ENCODE measurements around the gene PIWIL4. TPM values are rescaled to one million over a fixed set of nuclear protein-coding genes. Genes with fewer than 3 reads are reported as not detected.
"Not testable (repeated sequence)": the region's sequence is repeated elsewhere in the genome, so short reads cannot be mapped to it uniquely, and the experiment has no call there.

PIWIL4 gene
- total RNA-seq, 1 experiment from 2014 or later, result 0.20 TPM

DNA sequence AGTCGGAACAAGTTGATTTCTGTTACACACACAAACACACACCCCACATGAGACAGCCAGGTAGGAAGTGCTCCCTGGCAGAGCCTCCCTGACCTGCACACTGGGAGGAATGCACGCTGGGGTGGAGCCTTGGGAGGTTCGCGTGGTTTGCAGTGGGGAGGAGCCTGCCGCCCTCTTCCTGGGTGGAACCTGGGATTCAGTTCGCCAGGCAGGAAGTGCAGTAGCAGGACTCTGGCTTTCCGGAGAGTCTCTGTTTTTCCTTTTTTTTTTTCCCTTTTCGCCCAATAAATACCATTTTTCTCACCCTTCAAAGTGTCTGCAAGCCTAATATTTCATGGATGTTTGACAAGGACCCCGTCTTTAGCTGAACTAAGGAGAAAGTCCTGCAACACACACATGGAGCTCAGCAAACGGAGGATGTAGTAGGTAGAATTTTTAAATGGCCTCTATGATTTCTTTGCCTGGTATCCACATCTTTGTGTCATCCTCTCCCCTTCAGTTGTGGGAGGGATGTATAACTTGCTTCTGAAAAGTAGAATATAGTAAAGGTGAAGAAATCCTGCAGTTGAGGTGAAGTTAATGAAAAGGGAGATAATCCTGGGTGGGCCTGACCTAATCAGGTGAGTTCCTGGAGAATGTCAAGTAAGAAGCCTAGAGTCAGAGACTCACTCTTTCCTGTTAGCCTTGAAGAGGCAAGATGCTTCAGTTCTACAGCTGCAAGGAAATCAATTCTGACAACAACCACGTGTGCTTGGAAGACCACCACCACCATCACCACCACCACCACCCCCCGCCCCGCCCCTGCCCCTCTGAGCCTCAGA lies 72.9 kb downstream of the PIWIL4 start:
- no peak for DNase-seq
- no peaks in the 10 kb centered on the region for H3K27me3 ChIP-seq
- H3K4me3 ChIP-seq, result no peak overlapping the region
- H3K9me3 ChIP-seq, result no peaks in the 10 kb centered on the region
- H3K36me3 ChIP-seq, result no peaks in the 10 kb centered on the region

DNA sequence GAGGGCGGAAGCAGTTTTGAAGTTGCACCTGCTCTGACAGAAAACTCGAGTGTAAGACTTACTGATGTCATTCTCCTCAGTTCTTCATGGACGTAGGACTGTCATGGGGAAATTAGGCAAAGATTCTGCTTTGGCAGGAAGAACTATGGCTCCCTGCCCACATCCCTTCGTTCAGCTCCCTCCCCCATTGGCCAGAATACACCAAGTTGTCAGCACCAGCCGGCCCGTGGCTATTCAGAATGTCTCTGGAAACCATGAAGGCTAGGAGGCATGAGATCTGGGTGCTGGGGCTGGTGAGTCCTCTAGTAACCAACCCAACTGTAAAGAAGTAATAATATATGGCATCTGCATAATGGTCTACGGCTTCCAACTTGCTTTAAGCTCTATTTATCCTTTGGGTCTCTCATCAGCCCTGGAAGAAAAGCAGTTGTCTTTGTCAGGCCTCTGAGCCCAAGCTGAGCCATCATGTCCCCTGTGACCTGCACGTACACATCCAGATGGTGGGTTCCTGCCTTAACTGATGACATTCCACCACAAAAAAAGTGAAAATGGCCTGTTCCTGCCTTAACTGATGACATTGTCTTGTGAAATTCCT lies 74.1 kb downstream of the PIWIL4 start:
- Histone ChIP-seq H3K9me3 (no peaks in the 10 kb centered on the region), H3K36me3 (no peaks in the 10 kb centered on the region), H3K4me3 (no peak overlapping the region), H3K27me3 (no peaks in the 10 kb centered on the region)
- no peak for DNase-seq

DNA sequence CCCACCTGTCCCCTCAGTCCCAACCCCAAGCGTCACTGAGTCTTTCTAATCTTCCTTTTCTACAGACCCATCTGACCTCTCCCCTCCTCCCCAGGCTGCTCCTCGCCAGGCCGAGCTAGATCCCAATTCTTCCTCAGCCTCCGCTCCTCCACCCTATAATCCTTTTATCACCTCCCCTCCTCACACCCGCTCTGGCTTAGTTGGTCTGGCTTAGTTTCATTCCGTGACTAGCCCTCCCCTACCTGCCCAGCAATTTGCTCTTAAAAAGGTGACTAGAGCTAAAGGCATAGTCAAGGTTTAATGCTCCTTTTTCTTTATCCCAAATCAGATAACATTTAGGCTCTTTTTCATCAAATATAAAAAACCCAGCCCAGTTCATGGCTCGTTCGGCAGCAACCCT lies 76.0 kb downstream of the PIWIL4 start:
- H3K4me3 ChIP-seq, H3K36me3 ChIP-seq, H3K27me3 ChIP-seq, DNase-seq, H3K9me3 ChIP-seq: not testable (repeated sequence)

DNA sequence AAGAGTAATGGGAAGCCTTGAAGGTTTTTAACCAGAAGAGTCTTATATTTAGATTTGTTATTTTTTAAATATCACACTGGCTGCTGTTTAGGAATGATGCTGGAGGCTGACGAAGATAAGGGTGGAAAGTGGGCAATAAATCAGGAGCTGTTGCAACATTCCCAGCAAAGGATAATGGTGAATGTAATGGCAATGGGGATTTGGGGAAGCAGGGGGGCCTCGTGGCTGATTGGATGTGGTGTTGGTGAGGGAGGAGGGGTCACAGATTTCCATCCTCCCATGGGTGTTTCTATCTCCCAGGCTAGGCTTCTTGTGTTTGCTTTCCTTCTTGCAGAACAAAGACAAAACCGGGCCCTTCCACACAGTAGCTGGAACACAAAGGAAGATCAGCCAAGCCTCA lies 80.8 kb downstream of the PIWIL4 start:
- no peak for DNase-seq
- no peak overlapping the region for H3K4me3 ChIP-seq
- H3K9me3 ChIP-seq, result no peaks in the 10 kb centered on the region
- H3K27me3 ChIP-seq, result no peaks in the 10 kb centered on the region
- no peaks in the 10 kb centered on the region for H3K36me3 ChIP-seq

DNA sequence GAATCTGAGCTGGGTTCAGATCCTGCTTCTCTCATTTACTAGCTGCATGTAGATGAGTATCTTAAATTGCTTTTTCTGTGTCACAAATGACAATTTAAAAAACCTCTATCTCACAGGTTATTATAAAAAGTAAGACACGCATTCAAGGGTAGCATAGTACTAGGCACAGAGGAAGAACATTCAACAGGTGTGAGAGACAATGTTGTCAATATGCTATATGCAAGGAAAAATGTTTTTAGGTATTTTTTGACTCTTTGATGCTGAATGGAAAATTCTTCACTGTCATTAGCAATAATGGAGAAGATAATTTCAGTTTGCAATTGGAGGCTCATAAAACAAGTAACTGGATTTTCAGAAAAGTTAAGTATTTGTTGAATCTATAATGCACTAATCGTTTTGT lies 81.6 kb downstream of the PIWIL4 start:
- Histone ChIP-seq H3K9me3 (no peaks in the 10 kb centered on the region), H3K36me3 (no peaks in the 10 kb centered on the region), H3K27me3 (no peaks in the 10 kb centered on the region), H3K4me3 (no peak overlapping the region)
- no peak for DNase-seq

GRCh38 chr11:94649254-94649653 lies 82.1 kb downstream of the PIWIL4 start:
- Histone ChIP-seq H3K27me3 (no peaks in the 10 kb centered on the region), H3K4me3 (no peak overlapping the region), H3K9me3 (no peaks in the 10 kb centered on the region), H3K36me3 (no peaks in the 10 kb centered on the region)
- no peak for DNase-seq

DNA sequence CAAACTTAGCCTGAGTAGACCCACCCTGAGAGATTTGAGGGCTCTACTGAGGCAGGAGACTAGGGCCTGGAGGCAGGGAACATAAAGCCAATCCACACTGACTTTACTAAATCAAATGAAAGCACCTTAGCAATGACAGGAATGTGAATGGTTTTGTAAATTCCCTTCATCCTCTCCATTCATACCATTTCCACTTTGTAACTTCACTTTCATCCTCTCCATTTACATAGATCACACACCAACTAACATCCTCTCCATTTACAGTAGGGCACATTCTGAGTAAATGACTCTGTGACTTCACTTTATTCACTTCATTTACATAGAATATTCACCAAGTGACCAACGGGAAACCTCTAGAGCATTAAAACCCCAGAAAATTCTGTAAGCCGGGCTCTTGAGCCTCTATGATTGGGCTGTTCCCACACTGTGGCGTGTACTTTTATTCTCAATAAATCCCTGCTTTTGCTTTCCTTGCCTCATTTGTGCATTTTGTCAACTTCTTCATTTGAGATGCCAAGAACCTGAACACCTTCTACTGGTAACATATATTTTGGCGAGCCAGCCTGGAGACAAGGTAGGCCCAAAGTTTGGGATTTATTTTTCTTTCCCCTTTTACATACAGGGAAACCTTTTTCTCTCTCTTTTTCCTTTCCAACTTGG lies 82.9 kb downstream of the PIWIL4 start:
- H3K4me3 ChIP-seq, result no peak overlapping the region
- no peak for DNase-seq
- H3K9me3 ChIP-seq, result no peaks in the 10 kb centered on the region
- no peaks in the 10 kb centered on the region for H3K27me3 ChIP-seq
- no peaks in the 10 kb centered on the region for H3K36me3 ChIP-seq

DNA sequence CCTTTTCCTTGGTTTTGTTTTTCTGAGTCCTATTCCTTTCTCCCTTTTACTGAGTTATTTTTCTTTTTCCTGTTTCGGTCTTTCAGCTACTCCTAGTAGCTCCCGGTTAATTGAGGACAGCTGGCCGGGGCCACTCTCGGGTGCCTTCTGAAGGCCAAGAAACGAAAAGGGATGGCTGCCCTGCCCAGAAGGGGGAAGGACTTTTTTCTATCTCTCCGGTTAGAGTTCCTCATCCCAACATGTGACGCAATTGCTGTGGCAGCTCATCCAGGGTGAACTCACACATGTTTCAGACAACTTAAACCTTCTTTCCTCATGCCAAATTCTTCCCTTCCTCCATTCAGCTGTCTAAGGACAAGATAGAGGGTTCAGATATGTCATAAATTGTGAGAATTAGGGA lies 83.6 kb downstream of the PIWIL4 start:
- DNase-seq, result no peak
- H3K27me3 ChIP-seq, result no peaks in the 10 kb centered on the region
- no peak overlapping the region for H3K4me3 ChIP-seq
- no peaks in the 10 kb centered on the region for H3K9me3 ChIP-seq
- H3K36me3 ChIP-seq, result no peaks in the 10 kb centered on the region

DNA sequence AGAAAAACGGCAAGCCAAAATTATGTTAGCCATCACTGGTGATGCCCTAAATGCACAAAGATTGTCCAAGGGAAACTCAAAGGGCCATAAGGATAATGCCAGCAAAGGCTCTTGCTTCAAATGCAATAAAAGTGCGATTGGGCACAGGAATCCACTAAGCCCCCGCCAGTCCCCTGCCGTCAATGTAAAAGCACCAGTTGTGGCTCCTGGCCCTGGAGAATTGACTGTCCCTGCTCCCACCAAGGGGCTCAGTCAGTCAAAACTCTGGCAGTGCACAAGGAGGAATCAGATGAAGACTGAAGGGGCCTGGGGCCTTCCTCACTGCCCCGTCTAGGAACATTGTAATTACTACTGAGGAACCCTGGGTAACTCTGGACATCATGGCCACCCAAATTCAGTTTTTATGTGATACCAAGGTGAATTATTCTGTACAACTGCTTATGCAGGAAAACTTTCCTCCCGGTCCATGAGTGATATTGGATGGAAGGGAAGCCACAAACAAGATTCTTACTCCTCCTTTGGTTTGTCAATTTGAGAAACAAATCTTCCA lies 85.6 kb downstream of the PIWIL4 start:
- Histone ChIP-seq H3K36me3 (no peaks in the 10 kb centered on the region), H3K9me3 (no peaks in the 10 kb centered on the region), H3K27me3 (no peaks in the 10 kb centered on the region), H3K4me3 (no peak overlapping the region)
- no peak for DNase-seq

- Histone ChIP-seq H3K36me3 (no peaks in the 10 kb centered on the region), H3K9me3 (no peaks in the 10 kb centered on the region), H3K4me3 (no peak overlapping the region), H3K27me3 (no peaks in the 10 kb centered on the region)
- no peak for DNase-seq
Measured at GRCh38 chr11:94653561-94653960, 86.4 kb downstream of the PIWIL4 start.

GRCh38 chr11:94654201-94654600 lies 87.0 kb downstream of the PIWIL4 start:
- no peak overlapping the region for H3K4me3 ChIP-seq
- H3K9me3 ChIP-seq, result no peaks in the 10 kb centered on the region
- DNase-seq, result no peak
- H3K27me3 ChIP-seq, result no peaks in the 10 kb centered on the region
- no peaks in the 10 kb centered on the region for H3K36me3 ChIP-seq

DNA sequence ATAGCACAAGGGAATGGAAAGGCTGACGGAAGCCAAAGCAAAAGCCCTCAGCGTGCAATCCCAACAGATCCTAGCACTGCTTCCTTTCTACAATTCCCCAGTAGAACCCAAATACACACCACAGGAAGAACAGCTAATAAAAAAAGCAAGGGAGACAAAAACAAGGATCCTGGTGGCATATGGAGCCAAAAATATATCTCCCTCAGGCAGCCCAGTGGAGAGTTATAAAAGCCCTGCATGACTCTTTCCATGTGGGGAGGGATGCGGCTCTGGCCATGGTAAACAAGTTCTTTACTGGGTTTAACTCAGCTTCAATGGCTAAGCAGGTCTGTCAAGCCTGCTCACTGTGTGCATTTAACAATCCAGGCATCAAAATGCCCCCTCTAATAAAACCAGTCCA lies 88.1 kb downstream of the PIWIL4 start:
- no peaks in the 10 kb centered on the region for H3K36me3 ChIP-seq
- no peak overlapping the region for H3K4me3 ChIP-seq
- H3K27me3 ChIP-seq, result no peaks in the 10 kb centered on the region
- no peaks in the 10 kb centered on the region for H3K9me3 ChIP-seq
- no peak for DNase-seq

DNA sequence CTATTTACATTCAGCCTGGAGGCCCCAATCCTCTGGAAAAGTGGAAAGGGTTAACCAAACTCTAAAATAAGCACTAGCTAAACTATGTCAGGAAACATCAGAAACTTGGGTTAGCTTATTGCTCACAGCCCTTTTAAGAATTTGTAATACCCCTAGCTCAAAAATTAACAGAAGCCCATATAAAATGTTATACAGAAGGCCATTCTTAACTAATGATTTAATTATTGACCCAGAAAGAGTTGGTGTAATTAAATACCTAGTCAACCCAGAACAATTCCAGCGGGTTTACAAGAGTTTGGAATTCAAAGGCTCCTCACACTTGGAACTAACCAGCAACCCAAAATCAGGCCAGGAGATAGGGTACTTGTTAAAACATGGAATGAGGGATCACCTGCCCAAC lies 88.8 kb downstream of the PIWIL4 start:
- H3K27me3 ChIP-seq, result no peaks in the 10 kb centered on the region
- no peak for DNase-seq
- no peaks in the 10 kb centered on the region for H3K9me3 ChIP-seq
- no peak overlapping the region for H3K4me3 ChIP-seq
- H3K36me3 ChIP-seq, result no peaks in the 10 kb centered on the region

DNA sequence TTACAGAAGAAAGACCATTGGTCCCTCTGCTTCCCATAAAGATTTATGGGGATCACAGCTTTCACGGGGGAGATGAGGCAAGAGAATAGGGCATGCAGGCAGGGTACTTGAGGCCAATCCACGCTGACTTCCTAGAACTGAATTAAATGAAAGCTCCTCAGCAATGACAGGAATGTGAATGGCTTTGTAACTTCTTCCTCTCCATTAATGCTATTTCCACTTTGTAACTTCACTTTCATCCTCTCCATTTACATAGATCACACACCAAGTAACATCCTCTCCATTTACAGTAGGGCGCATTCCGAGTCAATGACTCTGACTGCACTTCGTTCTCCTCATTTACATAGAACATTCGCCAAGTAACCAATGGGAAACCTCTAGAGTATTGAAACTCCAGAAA lies 89.8 kb downstream of the PIWIL4 start:
- no peaks in the 10 kb centered on the region for H3K27me3 ChIP-seq
- H3K9me3 ChIP-seq, result no peaks in the 10 kb centered on the region
- H3K4me3 ChIP-seq, result no peak overlapping the region
- H3K36me3 ChIP-seq, result no peaks in the 10 kb centered on the region
- no peak for DNase-seq

- no peak for DNase-seq
- no peaks in the 10 kb centered on the region for H3K9me3 ChIP-seq
- H3K4me3 ChIP-seq, result no peak overlapping the region
- no peaks in the 10 kb centered on the region for H3K36me3 ChIP-seq
- no peaks in the 10 kb centered on the region for H3K27me3 ChIP-seq
Measured at GRCh38 chr11:94657629-94658028, 90.5 kb downstream of the PIWIL4 start.

DNA sequence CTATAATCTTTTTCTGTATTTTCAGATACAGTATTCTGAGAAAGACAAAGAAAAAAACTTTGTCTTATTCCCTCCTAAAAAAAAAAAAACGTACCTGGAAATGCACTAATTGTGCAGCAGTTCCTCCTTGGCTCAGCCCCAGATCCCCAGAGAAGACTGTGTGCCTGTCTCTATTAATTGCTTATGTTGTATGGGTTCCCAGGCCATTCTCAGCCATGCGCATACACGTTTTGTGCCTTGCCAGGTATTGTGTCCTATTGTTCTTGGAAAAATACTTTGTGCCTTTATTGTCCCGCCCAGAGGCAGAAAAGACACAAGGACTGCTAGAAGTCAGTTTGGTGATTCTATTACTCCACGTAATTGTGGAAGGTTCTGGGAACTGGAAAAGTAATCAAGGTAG lies 91.2 kb downstream of the PIWIL4 start:
- Histone ChIP-seq H3K36me3 (no peaks in the 10 kb centered on the region), H3K4me3 (no peak overlapping the region), H3K27me3 (no peaks in the 10 kb centered on the region), H3K9me3 (no peaks in the 10 kb centered on the region)
- no peak for DNase-seq

DNA sequence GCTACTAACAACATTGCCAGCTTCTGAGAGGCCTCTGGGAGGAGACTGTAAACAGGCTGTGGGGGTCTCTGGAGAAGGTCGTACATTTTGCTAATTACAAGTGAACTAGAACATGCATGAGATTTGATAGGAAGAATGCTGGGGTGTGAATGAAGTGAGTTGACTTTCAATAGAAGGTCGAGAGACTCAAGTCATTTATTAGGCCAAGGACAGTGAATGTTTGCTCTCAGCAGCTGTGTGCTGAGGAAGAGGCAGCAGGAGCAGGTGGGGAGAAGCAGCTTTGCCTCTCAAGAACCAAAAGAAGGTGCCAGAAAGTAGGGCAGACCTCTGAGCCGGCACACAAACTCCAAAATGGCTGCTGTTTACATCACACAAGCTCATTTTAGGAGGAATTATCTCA lies 91.7 kb downstream of the PIWIL4 start:
- no peak for DNase-seq
- no peaks in the 10 kb centered on the region for H3K27me3 ChIP-seq
- H3K36me3 ChIP-seq, result no peaks in the 10 kb centered on the region
- no peak overlapping the region for H3K4me3 ChIP-seq
- H3K9me3 ChIP-seq, result no peaks in the 10 kb centered on the region

DNA sequence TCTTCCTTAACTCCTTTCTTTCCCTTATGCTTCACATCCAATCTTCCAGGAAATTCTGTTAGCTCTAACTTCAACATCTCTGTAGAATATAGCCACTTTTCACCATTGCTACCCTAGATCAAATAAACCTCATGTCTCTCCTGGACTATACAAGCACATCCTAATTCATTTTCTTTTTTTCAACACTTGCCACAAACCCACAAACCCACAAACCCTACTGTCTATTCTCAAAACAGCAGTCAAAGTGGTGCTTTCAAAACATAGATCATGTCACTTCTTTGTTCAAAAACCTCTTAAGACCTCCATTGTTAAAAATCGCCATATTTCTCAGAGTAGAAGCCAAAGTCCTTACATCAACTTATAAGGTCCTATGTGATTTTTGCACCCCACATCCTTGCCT lies 94.3 kb downstream of the PIWIL4 start:
- DNase-seq, result no peak
- no peaks in the 10 kb centered on the region for H3K36me3 ChIP-seq
- no peaks in the 10 kb centered on the region for H3K9me3 ChIP-seq
- H3K4me3 ChIP-seq, result no peak overlapping the region
- no peaks in the 10 kb centered on the region for H3K27me3 ChIP-seq

Data from MG63 (cell line).